HepG2 (cell line): ENCODE results near the gene GJC1. TPM values are rescaled to one million over a fixed set of nuclear protein-coding genes. Genes with fewer than 3 reads are reported as not detected.

ENCODE experiments used
- CEBPG ChIP-seq: IDR thresholded peaks from 2 replicates; pipeline ENCODE4 v1.6.1; 2016
- FOXA3 ChIP-seq: IDR thresholded peaks from 2 replicates; pipeline ENCODE4 v1.6.1; 2016; ENCODE audit warnings: missing genetic modification reagents, missing compliant biosample characterization
- FOXK2 ChIP-seq: fragments of 450-650 bp; IDR thresholded peaks from 2 replicates; pipeline ENCODE4 v1.6.1; 2016
- KDM4B ChIP-seq: sonication (generic); formaldehyde crosslinking; IDR thresholded peaks from 2 replicates; pipeline ENCODE4 v1.4.0; 2020; ENCODE audit warnings: missing genetic modification reagents
- KLF9 ChIP-seq: IDR thresholded peaks from 2 replicates; pipeline ENCODE4 v1.6.1; 2016; ENCODE audit warnings: low read depth
- NAIF1 ChIP-seq: sonication (generic); formaldehyde crosslinking; IDR thresholded peaks from 2 replicates; pipeline ENCODE4 v1.5.0; 2020; ENCODE audit warnings: mild to moderate bottlenecking, missing genetic modification reagents, borderline replicate concordance
- NCOR1 ChIP-seq: fragments of 200-600 bp; sonication (generic); IDR thresholded peaks from 2 replicates; pipeline ENCODE4 v1.7.0; 2017; ENCODE audit warnings: antibody characterized with exemption, low read length, borderline replicate concordance
- PHB2 ChIP-seq: fragments of 450-650 bp; IDR thresholded peaks from 2 replicates; pipeline ENCODE4 v1.6.1; 2018; ENCODE audit not compliant: partially characterized antibody
- PITX1 ChIP-seq: sonication (generic); formaldehyde crosslinking; IDR thresholded peaks from 2 replicates; pipeline ENCODE4 v1.5.1; 2020; ENCODE audit warnings: mild to moderate bottlenecking, missing genetic modification reagents
- SP4 ChIP-seq: sonication (generic); formaldehyde crosslinking; IDR thresholded peaks from 2 replicates; pipeline ENCODE4 v1.8.1; 2023; ENCODE audit warnings: mild to moderate bottlenecking, missing genetic modification reagents
- SP5 ChIP-seq: IDR thresholded peaks from 2 replicates; pipeline ENCODE4 v1.6.1; 2016; ENCODE audit warnings: low read depth, borderline replicate concordance
- TAF1 ChIP-seq: sonication (generic); formaldehyde crosslinking; IDR thresholded peaks from 2 replicates; pipeline ENCODE4 v1.4.0; 2020; ENCODE audit warnings: missing genetic modification reagents
- TSC22D2 ChIP-seq: sonication (generic); formaldehyde crosslinking; IDR thresholded peaks from 2 replicates; pipeline ENCODE4 v1.5.1; 2020; ENCODE audit warnings: missing genetic modification reagents, mild to moderate bottlenecking, borderline replicate concordance
- U2AF1 ChIP-seq: fragments of 200-400 bp; formaldehyde crosslinking; optimal IDR thresholded peaks from 2 replicates; pipeline ENCODE3; 2017; ENCODE audit warnings: mild to moderate bottlenecking, low read depth, low read length
- YEATS4 ChIP-seq: sonication (generic); formaldehyde crosslinking; IDR thresholded peaks from 2 replicates; pipeline ENCODE4 v1.4.0; 2020; ENCODE audit warnings: missing genetic modification reagents, borderline replicate concordance
- ZBTB46 ChIP-seq: sonication (generic); formaldehyde crosslinking; IDR thresholded peaks from 2 replicates; pipeline ENCODE4 v1.4.0; 2020; ENCODE audit warnings: mild to moderate bottlenecking, missing genetic modification reagents, borderline replicate concordance
- ZFP36L2 ChIP-seq: sonication (generic); formaldehyde crosslinking; IDR thresholded peaks from 2 replicates; pipeline ENCODE4 v1.4.0; 2020; ENCODE audit warnings: missing genetic modification reagents
- ZFX ChIP-seq: sonication (generic); formaldehyde crosslinking; IDR thresholded peaks from 2 replicates; pipeline ENCODE4 v1.4.0; 2020; ENCODE audit warnings: mild to moderate bottlenecking, low read depth, missing genetic modification reagents, moderate library complexity
- ZNF205 ChIP-seq: IDR thresholded peaks from 2 replicates; pipeline ENCODE4 v1.6.1; 2018; ENCODE audit warnings: missing biosample characterization, missing genetic modification reagents
- ZNF253 ChIP-seq: sonication (generic); formaldehyde crosslinking; IDR thresholded peaks from 2 replicates; pipeline ENCODE4 v1.8.0; 2022; ENCODE audit warnings: mild to moderate bottlenecking, missing genetic modification reagents, borderline replicate concordance
- ZNF382 ChIP-seq: sonication (generic); formaldehyde crosslinking; IDR thresholded peaks from 2 replicates; pipeline ENCODE4 v1.5.0; 2020; ENCODE audit warnings: missing genetic modification reagents, mild to moderate bottlenecking, borderline replicate concordance
- ZNF576 ChIP-seq: sonication (generic); formaldehyde crosslinking; IDR thresholded peaks from 2 replicates; pipeline ENCODE4 v1.4.0; 2020; ENCODE audit warnings: mild to moderate bottlenecking, missing genetic modification reagents
- ZNF609 ChIP-seq: sonication (generic); formaldehyde crosslinking; IDR thresholded peaks from 2 replicates; pipeline ENCODE4 v1.4.0; 2020; ENCODE audit warnings: mild to moderate bottlenecking, missing genetic modification reagents, borderline replicate concordance
- ZNF672 ChIP-seq: sonication (generic); formaldehyde crosslinking; IDR thresholded peaks from 2 replicates; pipeline ENCODE4 v1.8.1; 2022; ENCODE audit warnings: missing genetic modification reagents
- ZNF7 ChIP-seq: IDR thresholded peaks from 2 replicates; pipeline ENCODE4 v1.6.1; 2016; ENCODE audit warnings: missing biosample characterization, missing genetic modification reagents
- polyA plus RNA-seq, 8 experiments: library from polyadenylated mRNA; depleted of rRNA in 3 of 8; stranded (reverse) in 7 of 8; unstranded in 1 of 8; fragments of >200 nt; fragmentation: Illumina TruSeq in 4 of 8; extraction: Trizol in 4 of 8; gene quantifications; 2 replicates each; pipeline versions ENCODE4 v1.2.1 to v1.2.3, GENCODE V29; 2011 to 2016; ENCODE audit warnings: low read depth in 4 of 8, missing spikeins in 1 of 8, mixed read lengths in 1 of 8; ENCODE audit not compliant: insufficient read depth in 1 of 8
- total RNA-seq, 5 experiments: library from RNA; depleted of rRNA; stranded (reverse); fragments of >200 nt; fragmentation: Illumina TruSeq; extraction: Trizol; gene quantifications; 2 replicates each; pipeline ENCODE4 v1.2.3, GENCODE V29; 2016; ENCODE audit warnings: low read depth in 1 of 5

Gene GJC1
- total and polyA plus RNA-seq, 2 of the 13 experiments (the other 11 are each of a cell fraction or from before 2014, with no cell fraction given): 1.7 TPM

- TF ChIP-seq ZNF609: 0 out of 2 replicates have a peak, but pooled peaks have one; percentile 7
- peak; percentile 44; the same call in 1 of the 2 replicates for TF ChIP-seq TAF1
- no peak for TF ChIP-seq NAIF1 (CRISPR knock-in tag)
- no peak for TF ChIP-seq ZFP36L2 (CRISPR knock-in tag)
- peak; percentile 74; the same call in 1 of the 2 replicates for TF ChIP-seq ZNF576
- peak; percentile 58; the same call in 1 of the 2 replicates for TF ChIP-seq ZFX (CRISPR knock-in tag)
- peak; percentile 42; the same call in 1 of the 2 replicates for TF ChIP-seq KDM4B
- peak; percentile 35; the same call in 1 of the 2 replicates for TF ChIP-seq FOXA3 (CRISPR knock-in tag)
- no peak for TF ChIP-seq ZNF253
- TF ChIP-seq PITX1: peak; percentile 61
- no peak for TF ChIP-seq FOXK2
- TF ChIP-seq SP5 (CRISPR knock-in tag): no peak
- TF ChIP-seq SP4 (CRISPR knock-in tag): no peak
- TF ChIP-seq ZBTB46 (CRISPR knock-in tag): no peak
- no peak for TF ChIP-seq ZNF382 (CRISPR knock-in tag)
- no peak for TF ChIP-seq KLF9 (CRISPR knock-in tag)
- no peak for TF ChIP-seq ZNF672 (CRISPR knock-in tag)
- 0 out of 2 replicates have a peak, but pooled peaks have one; percentile 22 for TF ChIP-seq CEBPG (CRISPR knock-in tag)
- TF ChIP-seq TSC22D2 (CRISPR knock-in tag): no peak
- no peak for TF ChIP-seq ZNF7 (CRISPR knock-in tag)
- TF ChIP-seq ZNF205: no peak
- peak; percentile 42; the same call in 1 of the 2 replicates for TF ChIP-seq YEATS4
- no peak for TF ChIP-seq NCOR1
- no peak for TF ChIP-seq U2AF1
- no peak for TF ChIP-seq PHB2
Observed at GRCh38 chr17:44779211-44780025, 50.7 kb downstream of the GJC1 start (continued).
